ENCODE measurements around the gene FAM163B. TPM values are rescaled to one million over a fixed set of nuclear protein-coding genes. Genes with fewer than 3 reads are reported as not detected.

The FAM163B gene
- total RNA-seq, 4 donors from 2014 or later = not detected

DNA sequence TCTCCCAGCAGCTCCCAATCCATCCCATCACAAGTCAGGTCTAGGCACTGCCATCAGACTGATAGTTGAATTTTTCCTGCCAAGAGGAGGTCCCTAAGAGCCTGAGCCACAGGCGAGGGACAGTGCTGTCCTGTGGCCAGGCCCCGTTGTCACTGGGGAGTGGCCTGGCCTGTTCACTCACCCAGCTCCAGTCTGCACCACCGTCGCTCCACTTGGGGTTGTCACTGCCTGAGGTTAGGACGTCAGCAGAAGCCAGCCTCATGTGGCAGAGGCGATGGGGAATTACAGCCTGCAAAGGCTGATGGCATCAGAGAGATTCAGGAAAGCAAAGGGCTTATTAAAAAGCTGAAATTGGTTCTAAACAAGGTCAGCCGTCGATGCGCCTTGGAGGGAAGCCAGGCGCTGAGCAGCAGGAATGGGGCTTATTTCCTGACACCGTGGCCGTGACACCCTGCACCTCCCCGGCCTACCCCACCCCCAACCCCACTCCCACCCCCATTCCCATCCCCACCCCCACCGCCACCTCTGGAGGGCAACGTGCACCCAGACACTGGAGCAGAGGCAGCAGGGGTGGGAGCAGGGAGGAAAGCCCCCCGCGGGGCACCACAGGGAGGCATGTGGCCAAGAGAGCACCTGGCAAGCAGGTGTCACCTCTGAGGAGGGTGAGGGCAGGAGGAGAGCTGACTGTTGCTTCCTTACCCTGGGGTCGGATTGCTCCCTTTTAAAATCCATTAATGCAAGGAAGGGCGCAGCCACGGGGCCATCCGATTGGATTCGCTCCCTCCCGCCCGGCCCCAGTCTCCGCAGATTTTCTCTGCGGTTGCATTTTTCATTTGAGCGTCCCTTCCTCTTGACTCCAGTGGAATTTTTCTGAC lies 23.9 kb upstream of the FAM163B start:
- TF ChIP-seq CTCF (IDR thresholded peaks at IDR 0.05; ENCODE audit: low read depth) = no peak

DNA sequence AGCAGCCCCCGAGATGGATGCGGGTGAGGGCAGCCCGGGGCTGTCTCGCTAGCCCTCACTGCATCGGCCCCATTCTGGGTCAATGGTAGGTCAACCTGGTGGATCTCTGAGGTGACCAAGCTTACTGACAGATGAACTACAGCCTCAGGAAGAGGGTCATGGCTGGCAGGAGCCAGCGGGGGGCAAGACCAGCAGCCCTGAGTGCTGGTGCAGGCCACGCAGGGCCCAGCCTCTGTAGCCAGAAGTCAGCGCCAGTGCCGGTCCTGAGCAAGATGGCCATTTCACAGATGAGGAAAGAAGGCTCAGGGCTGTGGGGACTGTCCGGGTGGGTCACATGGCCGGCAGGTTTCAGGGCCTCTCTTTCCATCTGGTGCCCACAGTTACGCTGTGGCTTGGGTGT lies 21.9 kb upstream of the FAM163B start:
- no peak for TF ChIP-seq CTCF (IDR thresholded peaks at IDR 0.05; ENCODE audit: low read depth)

- TF ChIP-seq CTCF (IDR thresholded peaks at IDR 0.05; ENCODE audit: low read depth) = no peak
Observed at GRCh38 chr9:133629221-133630110, 20.3 kb upstream of the FAM163B start.

- TF ChIP-seq CTCF (IDR thresholded peaks at IDR 0.05; ENCODE audit: low read depth) = no peak
Observed at GRCh38 chr9:133628766-133629165, 19.6 kb upstream of the FAM163B start.

GRCh38 chr9:133627341-133627740 lies 18.2 kb upstream of the FAM163B start:
- no peak for TF ChIP-seq CTCF (IDR thresholded peaks at IDR 0.05; ENCODE audit: low read depth)

DNA sequence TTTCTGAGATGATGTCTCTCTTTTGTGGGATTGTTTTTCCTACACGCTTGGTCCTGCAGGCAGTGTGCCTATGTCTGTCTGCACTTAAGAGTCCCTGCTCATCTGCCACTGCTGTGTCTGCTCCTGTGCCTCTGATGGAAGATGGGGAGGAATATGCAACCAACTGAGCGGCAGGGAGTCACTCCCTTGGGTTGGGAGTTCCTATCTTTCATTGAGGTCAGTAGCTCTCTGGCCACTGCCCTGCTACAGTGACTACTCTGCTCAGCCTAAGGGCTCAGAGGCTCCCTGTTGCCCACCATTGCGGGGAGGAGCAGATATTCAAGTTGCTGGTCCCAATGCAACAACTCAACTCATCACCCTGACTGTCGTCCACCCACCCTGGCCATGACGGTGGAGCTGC lies 13.4 kb upstream of the FAM163B start:
- TF ChIP-seq CTCF (IDR thresholded peaks at IDR 0.05; ENCODE audit: low read depth) = no peak

- no peak for TF ChIP-seq CTCF (IDR thresholded peaks at IDR 0.05; ENCODE audit: low read depth)
Observed at GRCh38 chr9:133621725-133622267, 12.6 kb upstream of the FAM163B start.

Measured in subcutaneous adipose tissue (tissue), 4 donors.